ENCODE results near the gene NOL4L.

DNA sequence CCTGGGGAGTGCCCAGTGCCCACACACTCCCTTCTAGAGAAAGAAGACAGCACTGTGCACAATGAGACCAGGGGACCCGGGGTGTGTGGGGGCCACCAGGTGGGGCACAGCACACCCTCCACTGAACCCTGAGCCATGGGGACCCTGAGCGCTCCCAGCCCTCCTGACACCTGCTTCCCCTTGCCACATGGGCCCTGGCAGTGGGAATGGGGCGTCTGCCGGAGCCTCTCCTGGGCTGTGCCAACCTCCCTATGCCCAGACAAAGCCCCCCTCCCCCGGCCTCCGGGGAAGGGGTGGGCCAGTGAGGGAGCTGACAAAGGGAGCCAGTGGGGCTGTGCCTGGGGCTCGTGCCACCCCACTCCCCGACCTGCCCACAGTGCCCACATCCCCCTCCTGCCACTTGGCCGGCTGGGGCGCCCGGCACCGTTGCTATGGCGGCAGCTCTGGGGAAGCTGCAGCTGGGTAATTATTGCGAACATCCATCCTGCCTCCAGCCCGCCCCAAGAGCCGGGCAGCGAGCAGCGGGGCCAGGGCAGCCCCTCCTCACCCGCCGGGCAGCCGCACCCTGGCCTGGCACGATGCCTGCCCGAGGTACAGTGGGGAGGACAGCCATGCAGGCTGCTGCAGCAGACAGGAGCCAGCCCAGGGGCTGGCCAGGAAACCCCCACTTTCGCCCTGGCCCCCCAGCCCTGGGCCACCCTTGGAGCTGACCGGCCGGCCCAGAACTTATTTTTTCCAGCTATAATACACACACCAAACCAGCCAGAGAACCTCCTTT, 41.9 kb upstream of the NOL4L start:
- TF ChIP-seq TCF4 (CRISPR knock-in tag; IDR thresholded peaks at IDR 0.05; ENCODE audit: borderline replicate concordance) (no peak), OSR1 (CRISPR knock-in tag; IDR thresholded peaks at IDR 0.05) (no peak), TOX (CRISPR knock-in tag; IDR thresholded peaks at IDR 0.05; ENCODE audit: borderline replicate concordance) (no peak), GLIS3 (CRISPR knock-in tag; IDR thresholded peaks at IDR 0.05) (no peak), ZFP30 (CRISPR knock-in tag; IDR thresholded peaks at IDR 0.05) (no peak)

All from SK-N-SH treated with all-trans-retinoic acid at 6 μM for 48 hours (cell line).